GM10266 (cell line): ENCODE data around the gene KMT2C.
A peak's percentile ranks its signal among the peaks of the same experiment; 100 is the strongest.

ENCODE experiments used
- DNase-seq: peaks from one replicate; pipeline ENCODE4 v3.0.0; 2012; ENCODE audit errors: extremely low spot score
- TF ChIP-seq, protein P1 (sequence below): IDR thresholded peaks from 2 replicates; pipeline ENCODE4 v1.5.1; 2012; ENCODE audit warnings: mild to moderate bottlenecking, low read depth; ENCODE audit not compliant: control insufficient read depth, insufficient read depth; ENCODE audit errors: missing control alignments

The KMT2C gene

DNA sequence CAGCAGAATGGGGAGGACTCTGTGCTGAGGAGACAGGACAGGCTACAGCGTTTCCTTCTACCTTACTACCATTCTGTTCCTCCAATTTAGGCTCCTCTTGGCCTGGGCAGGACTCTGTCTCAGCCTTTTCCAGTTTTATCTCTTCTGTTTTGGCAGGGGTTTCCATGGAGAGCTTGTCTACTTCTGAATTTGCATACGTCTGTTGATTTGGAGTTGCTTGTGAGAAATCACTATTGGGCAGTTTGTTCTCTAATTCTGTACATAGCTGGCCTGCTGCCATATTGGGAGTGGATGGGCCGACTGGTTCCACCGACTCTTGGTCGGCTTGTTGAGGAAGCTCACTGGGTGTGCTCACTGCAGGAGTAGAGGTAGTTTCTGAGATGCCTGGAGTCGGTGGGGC is 273.5 kb downstream of the KMT2C start:
- TF ChIP-seq, protein P1, sequence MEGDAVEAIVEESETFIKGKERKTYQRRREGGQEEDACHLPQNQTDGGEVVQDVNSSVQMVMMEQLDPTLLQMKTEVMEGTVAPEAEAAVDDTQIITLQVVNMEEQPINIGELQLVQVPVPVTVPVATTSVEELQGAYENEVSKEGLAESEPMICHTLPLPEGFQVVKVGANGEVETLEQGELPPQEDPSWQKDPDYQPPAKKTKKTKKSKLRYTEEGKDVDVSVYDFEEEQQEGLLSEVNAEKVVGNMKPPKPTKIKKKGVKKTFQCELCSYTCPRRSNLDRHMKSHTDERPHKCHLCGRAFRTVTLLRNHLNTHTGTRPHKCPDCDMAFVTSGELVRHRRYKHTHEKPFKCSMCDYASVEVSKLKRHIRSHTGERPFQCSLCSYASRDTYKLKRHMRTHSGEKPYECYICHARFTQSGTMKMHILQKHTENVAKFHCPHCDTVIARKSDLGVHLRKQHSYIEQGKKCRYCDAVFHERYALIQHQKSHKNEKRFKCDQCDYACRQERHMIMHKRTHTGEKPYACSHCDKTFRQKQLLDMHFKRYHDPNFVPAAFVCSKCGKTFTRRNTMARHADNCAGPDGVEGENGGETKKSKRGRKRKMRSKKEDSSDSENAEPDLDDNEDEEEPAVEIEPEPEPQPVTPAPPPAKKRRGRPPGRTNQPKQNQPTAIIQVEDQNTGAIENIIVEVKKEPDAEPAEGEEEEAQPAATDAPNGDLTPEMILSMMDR: no peak
- DNase-seq: no peak

DNA sequence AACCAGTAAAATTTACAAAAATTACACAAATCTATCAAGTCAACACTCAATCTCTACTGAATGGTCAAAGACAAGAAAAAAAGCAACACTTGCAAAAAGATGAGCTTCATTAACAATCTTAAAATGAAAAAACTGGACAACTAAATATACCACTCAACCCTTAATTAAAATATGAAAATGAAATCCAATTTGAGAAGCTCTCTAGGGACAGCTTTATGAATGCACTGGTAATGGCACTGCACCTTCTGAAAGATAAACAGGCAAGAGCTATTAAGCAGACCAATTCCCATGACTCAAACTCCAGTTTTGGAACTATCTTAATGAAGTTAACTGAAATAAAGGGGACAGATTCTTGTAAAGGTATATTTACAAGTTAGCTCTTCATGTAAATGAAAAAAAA is 274.6 kb downstream of the KMT2C start:
- TF ChIP-seq, protein P1: no peak
- DNase-seq: no peak

- peak; percentile 64 for DNase-seq
- TF ChIP-seq, protein P1: no peak
Observed at GRCh38 chr7:152158801-152159587, 276.8 kb downstream of the KMT2C start.

DNA sequence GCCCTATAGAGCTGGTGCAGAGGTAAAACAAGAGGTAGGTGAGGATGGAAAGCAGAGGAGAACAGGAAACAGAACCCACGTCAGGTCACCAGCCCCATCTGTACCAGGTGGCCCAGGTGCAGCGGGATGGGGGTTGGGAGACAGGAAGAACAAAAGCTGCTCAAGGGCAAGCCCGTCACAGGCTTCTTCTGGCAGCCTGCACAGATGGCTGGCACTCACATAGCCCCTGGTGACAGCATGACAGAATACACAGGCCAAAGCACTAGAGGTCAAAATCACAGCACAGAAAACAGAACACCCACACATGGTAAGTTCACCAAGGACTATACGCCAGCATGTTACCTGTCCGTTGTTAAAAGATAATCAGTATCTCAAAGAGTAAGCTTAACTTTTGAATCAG is 283.5 kb downstream of the KMT2C start:
- no peak for DNase-seq
- TF ChIP-seq, protein P1: no peak

GRCh38 chr7:152149363-152149762 is 286.4 kb downstream of the KMT2C start:
- no peak for DNase-seq

DNA sequence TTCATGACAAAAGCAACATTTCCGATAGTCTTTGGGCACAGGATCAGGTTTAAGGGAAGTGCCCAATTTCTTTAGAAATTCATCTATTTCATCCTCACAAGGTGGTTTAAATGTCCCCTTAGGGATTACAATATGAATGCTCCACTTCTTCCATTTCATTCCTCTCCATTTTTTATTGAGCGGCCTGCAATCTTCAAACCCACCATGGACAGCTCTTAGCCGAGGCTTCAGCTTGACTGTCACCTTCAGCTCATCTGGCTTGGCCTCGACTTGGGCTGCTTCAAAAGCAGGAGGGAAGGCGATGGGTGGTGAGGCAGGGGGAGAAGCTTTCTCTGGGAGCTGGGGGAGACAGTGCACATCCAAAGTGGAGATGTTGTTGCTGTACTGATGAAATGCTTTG is 287.1 kb downstream of the KMT2C start:
- TF ChIP-seq, protein P1: no peak
- DNase-seq: no peak

More at GRCh38 chr7:152149363-152149762, 286.4 kb downstream of the KMT2C start:
- TF ChIP-seq, protein P1: no peak

DNA sequence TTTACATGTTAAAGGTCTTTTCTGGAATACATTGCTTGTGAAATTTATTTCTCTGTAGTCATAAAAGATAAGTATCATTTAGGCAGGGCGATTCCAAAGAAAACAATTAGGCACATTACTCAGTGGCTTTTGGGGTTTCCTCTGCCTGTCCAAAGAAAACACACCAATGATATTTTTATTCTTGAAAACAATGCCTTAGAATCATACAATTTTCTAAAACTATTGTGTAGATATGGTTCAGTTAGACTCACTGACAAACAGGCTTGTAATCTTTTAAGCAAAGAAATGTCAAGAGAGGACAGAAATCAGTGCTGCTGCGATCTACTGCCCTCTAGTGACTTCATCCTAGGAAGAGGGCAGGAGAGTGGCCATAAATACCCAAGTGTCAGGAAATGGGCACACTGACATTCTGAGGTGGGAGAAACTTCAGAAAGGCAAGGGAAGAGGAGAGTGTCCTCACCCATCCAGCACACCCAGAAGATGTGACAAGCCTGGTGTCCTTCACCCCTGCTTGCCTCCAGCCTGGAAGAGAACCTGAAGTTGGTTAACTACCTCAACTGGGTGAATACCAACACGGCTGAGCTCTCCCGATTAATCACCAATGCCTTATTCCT is 289.8 kb downstream of the KMT2C start:
- TF ChIP-seq, protein P1: peak; percentile 37
- DNase-seq: no peak
